GM19035 (cell line): ENCODE results near the gene CSNK2B.

Source experiments
- ATAC-seq: cut with Tn5 transposase; IDR thresholded peaks from one replicate; pipeline ENCODE4 v1.9.1; 2021; ENCODE audit not compliant: unreplicated experiment

CSNK2B gene

DNA sequence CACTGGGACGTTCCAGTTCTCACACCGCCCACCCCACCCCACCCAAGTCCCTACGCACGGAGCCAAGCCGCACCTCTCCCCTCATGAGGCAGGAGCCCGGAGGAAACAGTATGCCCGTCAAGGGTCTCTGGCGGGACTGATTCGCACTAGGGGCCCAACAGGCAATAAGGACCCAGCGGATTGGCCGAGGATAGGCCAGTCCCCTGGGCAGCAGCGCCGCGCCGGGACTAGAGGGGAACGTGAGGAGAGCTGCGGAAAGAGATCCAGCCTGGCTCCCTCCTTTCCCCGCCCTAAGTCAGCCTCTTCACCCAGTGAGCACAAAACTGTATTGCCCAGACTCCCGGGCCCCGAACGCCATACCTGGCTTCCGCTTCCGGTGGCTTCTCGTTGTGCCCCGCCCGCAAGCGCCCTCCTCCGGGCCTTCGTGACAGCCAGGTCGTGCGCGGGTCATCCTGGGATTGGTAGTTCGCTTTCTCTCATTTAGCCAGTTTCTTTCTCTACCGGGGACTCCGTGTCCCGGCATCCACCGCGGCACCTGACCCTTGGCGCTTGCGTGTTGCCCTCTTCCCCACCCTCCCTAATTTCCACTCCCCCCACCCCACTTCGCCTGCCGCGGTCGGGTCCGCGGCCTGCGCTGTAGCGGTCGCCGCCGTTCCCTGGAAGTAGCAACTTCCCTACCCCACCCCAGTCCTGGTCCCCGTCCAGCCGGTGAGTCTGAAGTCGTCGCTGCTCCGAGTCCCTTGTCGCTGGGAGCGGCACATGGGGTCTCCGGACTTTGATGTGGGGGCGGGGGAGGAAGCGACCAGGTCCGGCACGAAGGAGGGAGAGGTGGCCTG, at the start of gene CSNK2B:
CSNK2B (plus strand) TSS at position 580 of the 836 bp plus-strand sequence. CDS start 752 bp downstream, outside the sequence.
- peak; percentile 81 for ATAC-seq

DNA sequence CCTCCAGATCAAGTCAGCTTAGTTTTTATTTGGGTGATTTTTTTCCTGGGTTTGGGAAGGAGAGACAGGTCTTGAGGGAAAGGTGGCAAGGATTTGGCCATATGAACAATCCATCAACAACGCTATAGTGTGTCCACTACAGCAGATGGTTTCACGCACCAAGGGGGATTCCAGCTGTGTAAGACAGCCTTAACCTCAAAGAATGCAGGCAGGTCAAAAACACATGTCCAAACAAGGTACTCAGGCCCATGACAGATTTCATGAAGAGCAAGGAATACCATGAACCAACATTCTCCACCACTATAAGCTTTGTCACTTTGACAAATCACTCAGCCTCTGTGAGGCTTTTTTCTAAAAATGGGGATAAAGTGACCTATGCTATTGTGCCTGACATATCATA, 48.9 kb upstream of the CSNK2B start:
- no peak for ATAC-seq

DNA sequence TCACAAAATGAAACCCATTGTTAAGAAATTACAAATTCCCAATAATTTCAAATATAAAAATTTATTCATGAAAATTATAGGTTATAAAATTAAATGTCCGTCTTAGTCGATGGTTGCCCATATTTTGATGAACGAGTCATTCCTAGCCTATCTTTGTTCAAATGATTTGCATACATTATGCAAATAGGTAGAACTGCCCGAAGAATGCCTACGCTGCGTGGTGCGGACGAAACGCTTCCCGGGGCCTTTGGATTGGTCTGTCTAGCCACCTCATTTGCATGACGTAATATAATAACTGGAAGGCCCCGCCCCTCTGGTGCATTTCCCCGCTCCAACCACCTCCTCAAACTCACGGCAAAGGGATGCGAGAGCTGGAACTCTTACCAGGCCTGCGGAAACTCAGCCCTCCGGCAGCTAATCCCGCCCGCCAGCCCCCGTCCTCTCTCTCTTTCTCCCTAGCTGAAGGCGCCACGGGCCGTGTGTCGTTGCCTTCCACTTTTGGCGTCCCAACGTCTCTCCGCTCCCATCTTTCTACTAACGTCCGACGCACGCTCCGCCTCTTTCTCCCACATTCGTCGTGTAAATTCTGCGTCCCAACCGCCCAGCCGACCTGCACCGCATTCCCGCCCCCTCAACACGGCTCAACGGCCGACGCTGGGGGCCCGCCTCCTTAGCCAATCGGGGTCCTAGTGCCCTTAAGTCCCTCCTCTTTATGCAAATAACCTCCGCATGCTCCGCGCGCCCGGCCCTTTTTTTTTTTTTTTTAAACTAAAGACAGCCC, 45.9 kb upstream of the CSNK2B start:
- ATAC-seq, result peak; percentile 80

DNA sequence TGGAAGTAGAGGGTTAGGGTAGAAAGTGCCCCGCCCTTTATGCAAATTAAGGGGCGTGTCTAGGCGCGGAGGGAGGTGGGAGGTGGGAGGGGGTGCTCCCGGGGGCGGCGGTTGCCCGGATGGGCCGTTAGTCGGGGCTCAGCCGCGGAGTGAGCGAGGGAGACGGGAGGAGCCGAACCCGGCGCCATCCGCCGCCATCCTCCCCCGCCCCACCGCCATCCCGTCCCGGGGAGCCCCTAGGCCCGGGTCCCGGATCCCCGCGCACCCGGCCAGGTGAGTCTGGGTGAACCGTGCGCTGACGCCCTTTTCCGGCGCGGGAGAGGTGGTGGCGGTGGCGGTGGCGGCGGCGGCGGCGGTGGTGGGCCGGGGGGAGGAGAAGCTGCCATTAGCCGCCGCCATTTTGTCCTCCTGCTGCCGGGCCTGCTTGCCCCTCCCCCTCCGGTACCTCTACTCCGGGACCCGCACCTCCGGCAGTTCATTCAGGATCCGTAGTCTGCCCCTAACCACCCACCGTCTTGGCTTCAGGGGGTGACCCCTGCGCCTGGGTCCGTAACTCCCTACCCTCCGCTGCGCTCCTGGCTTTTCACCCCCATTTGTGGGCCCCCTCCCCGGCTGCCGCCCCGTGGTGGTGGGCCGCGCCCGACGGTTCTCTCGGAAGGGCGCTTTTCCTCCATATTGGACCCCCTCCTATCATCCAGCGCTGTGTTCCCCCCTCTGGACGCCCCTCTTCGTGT, 45.1 kb upstream of the CSNK2B start, which contains the start of gene PRRC2A:
PRRC2A (plus strand) TSS at position 130 of the 734 bp plus-strand sequence. CDS start 2,075 bp downstream, outside the sequence.
- ATAC-seq, result peak; percentile 41

DNA sequence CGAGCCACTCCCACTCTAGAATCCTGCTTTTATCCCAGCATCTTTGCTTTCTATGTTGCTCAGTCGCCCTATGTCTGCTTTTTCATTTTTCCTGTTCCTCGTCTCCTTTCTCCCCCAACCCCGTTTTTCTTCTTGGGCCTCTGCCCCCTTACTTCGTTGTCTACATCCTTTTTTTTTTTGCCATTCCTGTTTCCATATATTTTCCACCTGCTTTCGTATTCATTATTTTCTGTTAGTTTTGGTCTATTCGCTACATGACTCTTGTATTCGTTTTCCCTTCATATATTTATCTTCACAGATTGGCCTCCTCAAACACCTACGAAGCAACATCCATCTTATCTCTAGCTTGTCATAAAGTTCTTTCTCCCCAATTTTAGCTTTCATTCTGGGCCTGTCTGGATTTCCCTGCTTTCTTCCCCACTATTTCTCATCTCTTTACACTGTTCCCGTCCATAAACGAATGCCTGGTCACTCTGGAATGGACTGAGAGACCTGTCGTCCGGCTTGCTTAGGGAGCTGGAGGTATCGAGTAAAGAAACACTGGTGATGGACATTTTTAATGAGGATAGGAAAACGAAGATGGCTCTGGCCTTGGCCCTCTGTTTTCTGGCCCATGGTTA, 44.5 kb upstream of the CSNK2B start:
- ATAC-seq, result no peak

DNA sequence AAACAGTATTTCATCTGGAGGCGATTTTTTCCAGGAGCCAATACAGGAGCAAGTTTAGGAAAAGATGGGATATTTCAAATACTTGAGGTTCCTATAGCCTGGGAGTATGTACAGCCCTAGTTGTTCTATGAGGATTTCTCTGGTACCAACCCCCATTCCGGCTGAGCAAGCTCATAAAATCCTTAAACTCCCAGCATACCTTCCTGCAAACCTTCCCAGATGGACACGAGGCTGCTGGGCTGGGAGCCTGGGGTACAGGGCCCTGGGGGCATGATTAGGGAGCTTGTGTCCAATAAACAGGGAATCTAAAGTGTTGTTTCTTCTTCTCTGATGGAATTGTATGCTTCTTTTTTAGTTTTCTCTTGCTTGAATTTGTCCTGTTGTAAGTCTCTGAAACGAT, 43.9 kb upstream of the CSNK2B start:
- ATAC-seq, result no peak

DNA sequence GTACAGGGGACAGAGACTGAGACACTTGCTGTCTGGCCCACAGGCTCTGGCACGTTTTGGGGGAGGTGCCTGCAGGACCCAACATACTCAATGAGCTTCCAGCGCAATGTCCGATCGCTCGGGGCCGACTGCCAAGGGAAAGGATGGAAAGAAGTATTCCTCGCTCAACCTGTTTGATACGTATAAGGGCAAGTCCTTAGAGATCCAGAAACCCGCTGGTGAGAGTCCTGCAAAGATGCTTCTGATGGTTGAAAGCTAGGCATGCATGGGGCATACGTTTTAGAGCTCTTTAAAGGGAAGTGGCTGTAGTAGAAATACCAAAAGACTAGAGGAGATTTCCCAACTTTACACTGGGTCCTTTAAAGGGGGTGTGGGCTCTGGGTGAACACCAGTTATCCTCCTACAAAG, 43.2 kb upstream of the CSNK2B start:
- ATAC-seq, result no peak

DNA sequence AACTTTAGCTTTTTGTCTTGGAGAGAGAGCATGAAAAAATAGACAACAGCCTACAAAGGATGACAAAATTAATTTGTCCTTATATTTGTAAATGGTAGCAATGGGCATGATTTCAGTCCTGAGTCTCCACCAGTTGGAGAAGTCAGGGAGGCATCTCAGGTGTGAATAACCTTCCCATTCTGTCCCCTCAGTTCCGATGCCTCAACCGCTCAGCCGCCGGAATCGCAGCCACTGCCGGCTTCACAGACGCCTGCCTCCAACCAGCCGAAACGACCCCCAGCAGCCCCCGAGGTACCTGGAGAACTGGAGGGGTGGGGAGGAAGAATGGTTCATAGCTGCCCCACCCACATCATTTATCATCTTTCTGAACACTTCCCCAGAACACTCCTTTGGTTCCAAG, 41.8 kb upstream of the CSNK2B start:
- ATAC-seq, result no peak

DNA sequence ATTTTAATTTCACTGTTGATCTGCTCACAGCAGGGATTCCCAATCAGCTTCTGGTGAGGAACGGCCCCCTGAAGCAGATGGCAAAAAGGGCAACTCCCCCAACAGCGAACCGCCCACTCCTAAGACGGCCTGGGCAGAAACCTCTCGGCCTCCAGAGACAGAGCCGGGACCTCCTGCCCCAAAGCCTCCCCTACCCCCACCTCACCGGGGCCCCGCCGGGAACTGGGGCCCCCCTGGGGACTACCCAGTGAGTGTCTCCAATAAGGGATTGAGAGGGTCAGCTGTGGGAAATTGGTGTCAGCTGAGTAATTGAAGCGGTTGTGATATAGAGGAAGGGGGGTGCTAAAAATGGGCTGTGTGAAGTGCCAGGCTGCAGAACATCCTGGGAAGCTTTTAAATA, 38.9 kb upstream of the CSNK2B start:
- ATAC-seq, result no peak

DNA sequence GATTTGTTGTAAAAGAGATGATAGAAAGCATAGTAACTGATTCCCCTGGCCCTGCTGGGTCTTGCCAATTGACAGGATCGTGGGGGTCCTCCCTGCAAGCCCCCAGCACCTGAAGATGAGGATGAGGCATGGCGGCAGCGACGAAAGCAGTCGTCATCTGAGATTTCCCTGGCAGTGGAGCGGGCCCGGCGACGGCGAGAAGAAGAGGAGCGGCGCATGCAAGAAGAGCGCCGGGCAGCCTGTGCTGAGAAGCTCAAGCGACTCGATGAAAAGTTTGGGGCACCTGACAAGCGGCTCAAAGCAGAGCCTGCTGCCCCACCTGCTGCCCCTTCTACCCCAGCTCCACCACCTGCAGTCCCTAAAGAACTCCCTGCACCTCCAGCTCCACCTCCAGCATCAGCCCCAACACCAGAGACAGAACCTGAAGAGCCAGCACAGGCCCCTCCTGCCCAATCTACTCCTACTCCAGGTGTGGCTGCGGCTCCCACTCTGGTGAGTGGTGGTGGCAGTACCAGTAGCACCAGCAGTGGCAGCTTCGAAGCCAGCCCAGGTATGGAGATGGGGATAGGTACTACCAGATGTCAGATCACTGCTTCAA, 38.1 kb upstream of the CSNK2B start:
- no peak for ATAC-seq

DNA sequence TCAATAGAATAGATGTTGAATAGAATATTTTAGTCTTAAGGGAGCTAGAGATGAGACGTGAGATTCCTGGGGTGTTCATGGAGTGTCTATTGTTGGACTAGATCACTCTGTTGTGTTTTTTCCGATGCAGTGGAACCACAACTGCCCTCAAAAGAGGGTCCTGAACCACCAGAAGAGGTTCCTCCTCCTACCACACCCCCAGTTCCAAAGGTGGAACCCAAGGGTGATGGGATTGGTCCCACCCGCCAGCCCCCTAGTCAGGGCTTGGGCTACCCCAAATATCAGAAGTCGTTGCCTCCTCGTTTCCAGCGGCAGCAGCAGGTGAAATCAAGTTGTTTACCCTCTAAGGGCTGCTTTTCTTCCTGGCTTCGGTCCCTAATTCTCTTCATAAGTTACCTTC, 36.9 kb upstream of the CSNK2B start:
- no peak for ATAC-seq

DNA sequence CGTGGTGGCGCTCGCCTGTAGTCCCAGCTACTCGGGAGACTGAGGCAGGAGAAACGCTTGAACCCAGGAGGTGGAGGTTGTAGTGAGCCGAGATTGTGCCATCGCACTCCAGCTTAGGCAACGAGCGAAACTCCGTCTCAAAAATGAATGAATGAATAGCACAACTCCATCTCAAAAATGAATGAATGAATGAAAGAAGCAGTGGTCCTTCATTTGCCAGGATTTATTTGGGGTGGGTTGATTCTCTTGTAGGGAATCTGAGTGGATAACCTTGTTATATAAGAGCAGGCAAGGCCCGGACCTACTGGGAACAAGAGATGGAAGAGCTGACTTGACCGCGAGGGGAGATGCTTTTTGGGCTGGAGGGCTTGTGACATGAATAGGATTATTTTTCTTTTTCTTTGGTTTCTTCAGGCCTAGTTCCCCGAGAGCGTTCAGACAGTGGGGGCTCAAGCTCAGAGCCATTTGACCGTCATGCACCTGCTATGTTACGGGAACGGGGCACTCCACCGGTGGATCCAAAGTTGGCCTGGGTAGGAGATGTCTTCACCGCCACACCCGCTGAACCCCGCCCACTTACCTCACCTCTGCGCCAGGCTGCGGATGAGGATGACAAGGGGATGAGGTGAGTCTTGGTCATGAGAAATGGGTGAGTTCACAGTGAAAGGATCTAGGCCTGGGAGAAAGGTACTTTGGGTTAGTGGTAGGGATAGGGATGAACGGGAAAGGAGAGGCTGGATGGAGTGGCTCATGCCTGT, 35.5 kb upstream of the CSNK2B start:
- ATAC-seq, result no peak

DNA sequence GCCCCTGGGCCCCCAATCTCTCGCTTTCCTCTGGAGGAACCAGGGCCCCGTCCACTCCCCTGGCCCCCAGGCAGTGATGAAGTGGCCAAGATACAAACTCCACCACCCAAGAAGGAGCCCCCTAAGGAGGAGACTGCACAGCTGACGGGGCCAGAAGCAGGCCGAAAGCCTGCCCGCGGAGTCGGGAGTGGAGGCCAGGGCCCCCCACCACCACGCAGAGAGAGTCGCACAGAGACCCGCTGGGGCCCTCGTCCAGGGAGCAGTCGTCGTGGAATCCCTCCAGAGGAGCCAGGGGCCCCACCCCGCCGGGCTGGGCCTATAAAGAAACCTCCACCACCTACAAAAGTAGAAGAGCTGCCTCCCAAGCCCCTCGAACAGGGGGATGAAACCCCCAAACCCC, 34.7 kb upstream of the CSNK2B start:
- no peak for ATAC-seq

DNA sequence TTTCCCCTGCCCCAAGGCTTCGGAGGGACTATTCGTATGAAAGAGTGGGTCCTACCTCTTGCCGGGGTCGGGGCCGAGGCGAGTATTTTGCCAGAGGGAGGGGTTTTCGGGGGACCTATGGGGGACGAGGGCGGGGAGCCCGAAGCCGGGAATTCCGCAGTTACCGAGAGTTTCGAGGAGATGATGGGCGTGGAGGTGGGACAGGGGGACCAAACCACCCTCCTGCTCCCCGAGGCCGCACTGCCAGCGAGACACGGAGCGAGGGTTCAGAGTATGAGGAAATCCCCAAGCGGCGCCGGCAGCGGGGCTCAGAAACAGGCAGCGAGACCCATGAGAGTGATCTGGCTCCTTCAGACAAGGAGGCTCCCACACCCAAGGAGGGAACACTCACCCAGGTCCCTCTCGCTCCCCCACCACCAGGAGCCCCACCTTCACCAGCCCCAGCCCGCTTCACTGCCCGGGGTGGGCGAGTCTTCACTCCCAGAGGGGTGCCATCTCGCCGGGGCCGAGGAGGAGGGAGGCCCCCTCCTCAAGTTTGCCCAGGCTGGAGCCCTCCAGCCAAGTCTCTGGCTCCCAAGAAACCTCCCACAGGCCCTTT, 34.1 kb upstream of the CSNK2B start:
- no peak for ATAC-seq

DNA sequence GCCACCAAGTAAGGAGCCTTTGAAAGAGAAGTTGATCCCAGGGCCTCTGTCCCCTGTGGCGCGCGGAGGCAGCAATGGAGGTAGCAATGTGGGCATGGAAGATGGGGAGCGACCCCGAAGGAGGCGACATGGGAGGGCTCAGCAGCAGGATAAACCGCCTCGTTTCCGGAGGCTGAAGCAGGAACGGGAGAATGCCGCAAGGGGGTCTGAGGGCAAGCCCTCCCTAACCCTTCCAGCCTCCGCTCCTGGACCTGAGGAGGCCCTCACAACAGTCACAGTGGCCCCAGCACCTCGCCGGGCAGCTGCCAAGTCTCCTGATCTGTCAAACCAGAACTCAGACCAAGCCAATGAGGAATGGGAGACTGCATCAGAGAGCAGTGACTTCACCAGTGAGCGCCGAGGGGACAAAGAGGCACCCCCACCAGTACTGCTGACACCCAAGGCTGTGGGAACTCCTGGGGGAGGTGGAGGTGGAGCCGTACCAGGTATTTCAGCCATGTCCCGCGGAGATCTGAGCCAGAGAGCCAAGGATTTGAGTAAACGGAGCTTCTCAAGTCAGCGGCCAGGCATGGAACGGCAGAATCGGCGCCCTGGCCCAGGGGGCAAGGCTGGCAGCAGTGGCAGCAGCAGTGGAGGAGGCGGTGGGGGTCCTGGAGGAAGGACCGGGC, 33.5 kb upstream of the CSNK2B start:
- no peak for ATAC-seq

DNA sequence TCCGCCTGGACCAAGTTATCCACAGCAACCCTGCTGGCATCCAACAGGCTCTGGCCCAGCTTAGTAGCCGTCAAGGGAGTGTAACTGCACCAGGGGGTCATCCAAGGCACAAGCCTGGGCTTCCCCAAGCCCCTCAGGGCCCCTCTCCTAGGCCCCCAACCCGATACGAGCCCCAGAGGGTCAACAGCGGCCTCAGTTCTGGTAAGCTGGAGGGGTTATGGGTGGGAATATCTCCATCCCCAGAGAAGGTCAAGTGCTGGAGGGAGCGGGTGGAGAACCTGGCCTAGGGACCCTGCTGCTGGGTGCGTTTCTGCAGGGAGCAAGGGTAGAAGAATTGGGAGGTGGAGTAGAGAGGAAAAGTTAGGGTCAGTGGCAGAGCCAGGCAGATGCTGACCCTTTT, 32.4 kb upstream of the CSNK2B start:
- ATAC-seq, result no peak

DNA sequence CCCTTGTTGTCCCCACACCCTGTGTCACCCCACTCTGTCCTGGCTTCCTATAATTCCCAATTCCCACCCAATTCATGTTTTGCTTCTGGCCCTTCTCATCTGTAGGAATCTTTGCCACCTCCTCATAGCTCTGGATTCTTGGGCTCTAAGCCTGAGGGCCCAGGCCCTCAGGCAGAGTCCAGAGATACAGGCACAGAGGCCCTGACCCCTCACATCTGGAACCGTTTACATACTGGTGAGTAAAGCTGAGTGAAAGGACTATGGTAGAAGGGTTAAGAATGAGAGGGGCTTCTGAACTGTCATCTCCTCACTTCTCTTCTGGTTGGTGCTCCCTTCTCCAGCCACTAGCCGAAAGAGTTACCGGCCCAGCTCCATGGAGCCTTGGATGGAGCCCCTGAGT, 31.7 kb upstream of the CSNK2B start:
- ATAC-seq, result no peak

DNA sequence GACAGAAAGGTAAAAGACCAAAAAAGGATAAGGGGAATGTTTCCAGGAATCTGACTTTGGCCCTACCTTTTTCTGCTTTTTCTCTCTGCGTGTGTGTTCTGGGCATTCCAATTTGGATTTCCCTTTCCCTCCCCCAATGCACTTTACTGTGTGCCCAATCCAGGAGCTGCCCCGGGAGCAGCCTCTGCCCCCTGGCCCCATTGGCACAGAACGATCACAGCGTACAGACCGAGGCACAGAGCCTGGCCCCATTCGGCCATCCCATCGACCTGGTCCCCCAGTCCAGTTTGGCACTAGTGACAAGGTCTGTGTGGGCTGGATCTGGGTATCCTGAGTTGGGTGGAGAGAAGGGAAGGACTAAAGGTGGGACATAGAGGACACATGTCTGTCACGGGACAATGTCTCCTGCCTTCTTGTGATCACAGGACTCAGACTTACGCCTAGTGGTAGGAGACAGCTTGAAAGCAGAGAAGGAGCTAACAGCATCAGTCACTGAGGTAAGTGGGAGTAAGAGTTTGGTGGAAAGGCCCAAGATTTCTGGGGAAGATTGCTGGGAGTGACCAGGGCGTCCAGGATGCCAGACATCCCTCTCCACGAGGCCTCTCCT, 30.8 kb upstream of the CSNK2B start:
- ATAC-seq, result no peak
